OCI-LY3 (cell line): Measurements from ENCODE around the gene TRABD2B.

ENCODE experiments used
- CTCF ChIP-seq: fragments of 200-600, 300-600 bp; sonication (generic); IDR thresholded peaks from 2 replicates; pipeline ENCODE4 v1.5.1; 2014; ENCODE audit warnings: antibody characterized with exemption, low read length, low read depth
- EZH2phosphoT487 ChIP-seq: fragments of 200-600 bp; shearing (Covaris generic); IDR thresholded peaks from 2 replicates; pipeline ENCODE4 v1.6.1; 2018; ENCODE audit warnings: antibody characterized with exemption, mixed run types, low read depth

- TF ChIP-seq CTCF: no peak
- no peak for TF ChIP-seq EZH2phosphoT487
These were observed 43.0 kb upstream of the TRABD2B start for GRCh38 chr1:48040154-48040553.
